SK-N-SH treated with all-trans-retinoic acid at 6 μM for 48 hours (cell line): Measurements from ENCODE around the gene ADGRE3.

Source experiments
- ATAC-seq: fragments of 200-7000 bp; cut with Tn5 transposase; 3 replicates; pipeline ENCODE4 v1.9.1; 2020; ENCODE audit warnings: mild to moderate bottlenecking, moderate library complexity
- ARNTL ChIP-seq: fragments of 450-650 bp; formaldehyde crosslinking; IDR thresholded peaks from 2 replicates; pipeline ENCODE4 v1.5.0; 2020; ENCODE audit warnings: low read depth, mild to moderate bottlenecking, moderate library complexity, borderline replicate concordance
- BACH2 ChIP-seq: fragments of 250-450 bp; sonication (Bioruptor Pico); IDR thresholded peaks from 2 replicates; pipeline ENCODE4 v1.9.0; 2021; ENCODE audit warnings: mild to moderate bottlenecking, borderline replicate concordance
- CREB5 ChIP-seq: fragments of 250-450 bp; sonication (Bioruptor Pico); IDR thresholded peaks from 2 replicates; pipeline ENCODE4 v1.5.1; 2020; ENCODE audit warnings: low read depth, mild to moderate bottlenecking, moderate library complexity
- CSDC2 ChIP-seq: fragments of 250-450 bp; sonication (Bioruptor Pico); IDR thresholded peaks from 2 replicates; pipeline ENCODE4 v1.5.0; 2020; ENCODE audit warnings: mild to moderate bottlenecking, moderate library complexity
- GLIS3 ChIP-seq: fragments of 250-450 bp; sonication (Bioruptor Pico); IDR thresholded peaks from 2 replicates; pipeline ENCODE4 v1.5.0; 2020; ENCODE audit warnings: mild to moderate bottlenecking, moderate library complexity
- ISL1 ChIP-seq: fragments of 250-450 bp; sonication (Bioruptor Pico); IDR thresholded peaks from 2 replicates; pipeline ENCODE4 v2.1.2; 2022; ENCODE audit warnings: mild to moderate bottlenecking, moderate library complexity
- OSR1 ChIP-seq: fragments of 250-450 bp; sonication (Bioruptor Pico); IDR thresholded peaks from 2 replicates; pipeline ENCODE4 v1.8.0; 2022; ENCODE audit warnings: moderate library complexity, mild to moderate bottlenecking, inconsistent platforms
- PPARA ChIP-seq: fragments of 250-450 bp; sonication (Bioruptor Pico); IDR thresholded peaks from 2 replicates; pipeline ENCODE4 v1.5.0; 2020; ENCODE audit warnings: mild to moderate bottlenecking, borderline replicate concordance
- RARB ChIP-seq: fragments of 250-450 bp; sonication (Bioruptor Pico); IDR thresholded peaks from 2 replicates; pipeline ENCODE4 v1.8.0; 2021; ENCODE audit warnings: mild to moderate bottlenecking, moderate library complexity
- SNAI2 ChIP-seq: fragments of 250-450 bp; sonication (Bioruptor Pico); IDR thresholded peaks from 2 replicates; pipeline ENCODE4 v1.5.0; 2020; ENCODE audit warnings: mild to moderate bottlenecking, moderate library complexity
- TCF4 ChIP-seq: fragments of 250-450 bp; sonication (Bioruptor Pico); IDR thresholded peaks from 2 replicates; pipeline ENCODE4 v1.8.0; 2021; ENCODE audit warnings: mild to moderate bottlenecking, moderate library complexity, borderline replicate concordance
- TOX ChIP-seq: fragments of 250-450 bp; sonication (Bioruptor Pico); IDR thresholded peaks from 2 replicates; pipeline ENCODE4 v1.8.0; 2021; ENCODE audit warnings: mild to moderate bottlenecking, moderate library complexity, borderline replicate concordance
- ZFP3 ChIP-seq: fragments of 250-450 bp; sonication (Bioruptor Pico); IDR thresholded peaks from 2 replicates; pipeline ENCODE4 v1.5.0; 2020; ENCODE audit warnings: mild to moderate bottlenecking, moderate library complexity
- ZFP30 ChIP-seq: fragments of 450-650 bp; formaldehyde crosslinking; IDR thresholded peaks from 2 replicates; pipeline ENCODE4 v1.5.0; 2022; ENCODE audit warnings: mild to moderate bottlenecking, moderate library complexity
- ZNF70 ChIP-seq: fragments of 450-650 bp; formaldehyde crosslinking; IDR thresholded peaks from 2 replicates; pipeline ENCODE4 v1.5.0; 2020; ENCODE audit warnings: mild to moderate bottlenecking, moderate library complexity
- ZNF8 ChIP-seq: fragments of 450-650 bp; formaldehyde crosslinking; IDR thresholded peaks from 2 replicates; pipeline ENCODE4 v1.5.0; 2020; ENCODE audit warnings: mild to moderate bottlenecking, moderate library complexity
- TF ChIP-seq, protein P1 (sequence below): fragments of 250-450 bp; sonication (Bioruptor Pico); IDR thresholded peaks from 2 replicates; pipeline ENCODE4 v1.5.0; 2020; ENCODE audit warnings: mild to moderate bottlenecking, moderate library complexity
- TF ChIP-seq, protein P2 (sequence below): fragments of 250-450 bp; sonication (Bioruptor Pico); IDR thresholded peaks from 2 replicates; pipeline ENCODE4 v1.8.0; 2020; ENCODE audit warnings: mild to moderate bottlenecking, moderate library complexity, borderline replicate concordance
- TF ChIP-seq, protein P3 (sequence below): fragments of 250-450 bp; sonication (Bioruptor Pico); IDR thresholded peaks from 2 replicates; pipeline ENCODE4 v1.5.1; 2021; ENCODE audit warnings: mild to moderate bottlenecking, moderate library complexity

The ADGRE3 gene

GRCh38 chr19:14582894-14583340 lies 91.7 kb downstream of the ADGRE3 start, which contains the start of gene CLEC17A:
Gene CLEC17A, plus strand, starts transcription at chr19:14583084. Its CDS starts 77 bp downstream, at chr19:14583161.
- TF ChIP-seq ZNF8 (CRISPR knock-in tag), result no peak
- no peak for TF ChIP-seq ARNTL
- no peak for TF ChIP-seq PPARA (CRISPR knock-in tag)
- TF ChIP-seq RARB (CRISPR knock-in tag), result no peak
- TF ChIP-seq, protein P1, sequence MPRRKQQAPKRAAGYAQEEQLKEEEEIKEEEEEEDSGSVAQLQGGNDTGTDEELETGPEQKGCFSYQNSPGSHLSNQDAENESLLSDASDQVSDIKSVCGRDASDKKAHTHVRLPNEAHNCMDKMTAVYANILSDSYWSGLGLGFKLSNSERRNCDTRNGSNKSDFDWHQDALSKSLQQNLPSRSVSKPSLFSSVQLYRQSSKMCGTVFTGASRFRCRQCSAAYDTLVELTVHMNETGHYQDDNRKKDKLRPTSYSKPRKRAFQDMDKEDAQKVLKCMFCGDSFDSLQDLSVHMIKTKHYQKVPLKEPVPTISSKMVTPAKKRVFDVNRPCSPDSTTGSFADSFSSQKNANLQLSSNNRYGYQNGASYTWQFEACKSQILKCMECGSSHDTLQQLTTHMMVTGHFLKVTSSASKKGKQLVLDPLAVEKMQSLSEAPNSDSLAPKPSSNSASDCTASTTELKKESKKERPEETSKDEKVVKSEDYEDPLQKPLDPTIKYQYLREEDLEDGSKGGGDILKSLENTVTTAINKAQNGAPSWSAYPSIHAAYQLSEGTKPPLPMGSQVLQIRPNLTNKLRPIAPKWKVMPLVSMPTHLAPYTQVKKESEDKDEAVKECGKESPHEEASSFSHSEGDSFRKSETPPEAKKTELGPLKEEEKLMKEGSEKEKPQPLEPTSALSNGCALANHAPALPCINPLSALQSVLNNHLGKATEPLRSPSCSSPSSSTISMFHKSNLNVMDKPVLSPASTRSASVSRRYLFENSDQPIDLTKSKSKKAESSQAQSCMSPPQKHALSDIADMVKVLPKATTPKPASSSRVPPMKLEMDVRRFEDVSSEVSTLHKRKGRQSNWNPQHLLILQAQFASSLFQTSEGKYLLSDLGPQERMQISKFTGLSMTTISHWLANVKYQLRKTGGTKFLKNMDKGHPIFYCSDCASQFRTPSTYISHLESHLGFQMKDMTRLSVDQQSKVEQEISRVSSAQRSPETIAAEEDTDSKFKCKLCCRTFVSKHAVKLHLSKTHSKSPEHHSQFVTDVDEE, result no peak
- no peak for TF ChIP-seq ZNF70 (CRISPR knock-in tag)
- no peak for TF ChIP-seq TOX
- no peak for TF ChIP-seq ISL1 (CRISPR knock-in tag)
- TF ChIP-seq, protein P2, sequence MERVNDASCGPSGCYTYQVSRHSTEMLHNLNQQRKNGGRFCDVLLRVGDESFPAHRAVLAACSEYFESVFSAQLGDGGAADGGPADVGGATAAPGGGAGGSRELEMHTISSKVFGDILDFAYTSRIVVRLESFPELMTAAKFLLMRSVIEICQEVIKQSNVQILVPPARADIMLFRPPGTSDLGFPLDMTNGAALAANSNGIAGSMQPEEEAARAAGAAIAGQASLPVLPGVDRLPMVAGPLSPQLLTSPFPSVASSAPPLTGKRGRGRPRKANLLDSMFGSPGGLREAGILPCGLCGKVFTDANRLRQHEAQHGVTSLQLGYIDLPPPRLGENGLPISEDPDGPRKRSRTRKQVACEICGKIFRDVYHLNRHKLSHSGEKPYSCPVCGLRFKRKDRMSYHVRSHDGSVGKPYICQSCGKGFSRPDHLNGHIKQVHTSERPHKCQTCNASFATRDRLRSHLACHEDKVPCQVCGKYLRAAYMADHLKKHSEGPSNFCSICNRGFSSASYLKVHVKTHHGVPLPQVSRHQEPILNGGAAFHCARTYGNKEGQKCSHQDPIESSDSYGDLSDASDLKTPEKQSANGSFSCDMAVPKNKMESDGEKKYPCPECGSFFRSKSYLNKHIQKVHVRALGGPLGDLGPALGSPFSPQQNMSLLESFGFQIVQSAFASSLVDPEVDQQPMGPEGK, result no peak
- TF ChIP-seq SNAI2 (CRISPR knock-in tag), result no peak
- TF ChIP-seq BACH2 (CRISPR knock-in tag), result no peak
- no peak for TF ChIP-seq TCF4 (CRISPR knock-in tag)
- TF ChIP-seq ZFP3 (CRISPR knock-in tag), result no peak
- no peak for TF ChIP-seq GLIS3
- no peak for TF ChIP-seq CREB5
- TF ChIP-seq ZFP30 (CRISPR knock-in tag), result no peak
- TF ChIP-seq, protein P3, sequence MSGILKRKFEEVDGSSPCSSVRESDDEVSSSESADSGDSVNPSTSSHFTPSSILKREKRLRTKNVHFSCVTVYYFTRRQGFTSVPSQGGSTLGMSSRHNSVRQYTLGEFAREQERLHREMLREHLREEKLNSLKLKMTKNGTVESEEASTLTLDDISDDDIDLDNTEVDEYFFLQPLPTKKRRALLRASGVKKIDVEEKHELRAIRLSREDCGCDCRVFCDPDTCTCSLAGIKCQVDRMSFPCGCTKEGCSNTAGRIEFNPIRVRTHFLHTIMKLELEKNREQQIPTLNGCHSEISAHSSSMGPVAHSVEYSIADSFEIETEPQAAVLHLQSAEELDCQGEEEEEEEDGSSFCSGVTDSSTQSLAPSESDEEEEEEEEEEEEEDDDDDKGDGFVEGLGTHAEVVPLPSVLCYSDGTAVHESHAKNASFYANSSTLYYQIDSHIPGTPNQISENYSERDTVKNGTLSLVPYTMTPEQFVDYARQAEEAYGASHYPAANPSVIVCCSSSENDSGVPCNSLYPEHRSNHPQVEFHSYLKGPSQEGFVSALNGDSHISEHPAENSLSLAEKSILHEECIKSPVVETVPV (CRISPR knock-in tag), result no peak
- TF ChIP-seq OSR1 (CRISPR knock-in tag), result no peak
- ATAC-seq, result no peak

- TF ChIP-seq CSDC2 (CRISPR knock-in tag) (no peak), GLIS3 (no peak), CREB5 (no peak), ZNF70 (CRISPR knock-in tag) (no peak)
- TF ChIP-seq, protein P2, result no peak
- TF ChIP-seq, protein P3 (CRISPR knock-in tag), result no peak
- no peak for ATAC-seq
Measured at GRCh38 chr19:14580623-14581237, 93.9 kb downstream of the ADGRE3 start.
